Measurements from ENCODE around the gene DEUP1. TPM values are rescaled to one million over a fixed set of nuclear protein-coding genes. Genes with fewer than 3 reads are reported as not detected.

Gene DEUP1
- polyA plus RNA-seq, 3 donors = not detected

DNA sequence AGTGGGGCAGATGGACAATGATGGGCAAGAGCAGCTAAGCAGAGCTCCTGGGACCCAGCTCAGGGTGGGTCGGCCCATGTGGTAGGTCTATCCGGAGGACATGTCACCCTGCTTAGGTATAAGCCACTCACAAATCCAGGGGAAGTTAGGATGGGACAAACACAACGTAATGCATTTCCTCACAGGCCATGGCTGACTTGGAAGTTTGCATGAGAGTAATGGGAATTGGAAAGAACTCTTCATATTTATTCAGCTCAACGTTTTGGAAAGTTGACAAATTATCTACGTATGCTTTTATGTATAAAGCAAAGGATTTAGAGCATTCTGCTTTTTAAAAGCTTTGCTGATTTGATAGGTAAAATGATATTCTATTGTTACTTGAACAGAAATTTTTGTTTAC lies 137.7 kb downstream of the DEUP1 start:
- Histone ChIP-seq H3K27ac (ENCODE audit: low read depth in 1 of 2, low read length in 2 of 2) (no peak overlapping the region), H3K4me2 (replicated peaks; ENCODE audit: extremely low read depth, low read length, poor library complexity, severe bottlenecking) (no peak overlapping the region), H4K20me1 (ENCODE audit: insufficient read depth, low read length) (no peaks in the 10 kb centered on the region), H3K36me3 (replicated peaks in 1 of 2; ENCODE audit: control insufficient read depth in 1 of 2, insufficient read depth in 2 of 2, low read length in 2 of 2) (no peaks in the 10 kb centered on the region), H3K4me3 (replicated peaks in 1 of 3; ENCODE audit: low read depth in 2 of 3, low read length in 3 of 3) (no peak overlapping the region), H3K9me3 (replicated peaks in 1 of 2; ENCODE audit: control insufficient read depth in 1 of 2, insufficient read depth in 1 of 2, low read length in 2 of 2) (no peaks in the 10 kb centered on the region), H2AFZ (ENCODE audit: insufficient read depth, low read depth, low read length, poor library complexity, severe bottlenecking) (no peak overlapping the region), H3K27me3 (ENCODE audit: control insufficient read depth in 2 of 2, insufficient read depth in 2 of 2, low read length in 2 of 2) (no peaks in the 10 kb centered on the region), H3K79me2 (ENCODE audit: insufficient read depth, low read length) (no peaks in the 10 kb centered on the region), H3K9ac (ENCODE audit: insufficient read depth, low read length, poor library complexity, severe bottlenecking) (no peak overlapping the region), H3K4me1 (ENCODE audit: control insufficient read depth in 1 of 2, insufficient read depth in 2 of 2, low read length in 2 of 2) (no peaks in the 10 kb centered on the region)
- DNase-seq = no peak
- no peaks in the 10 kb centered on the region for H3K4me1 Mint-ChIP-seq
- no peak overlapping the region for H3K4me3 Mint-ChIP-seq
- H3K9me3 Mint-ChIP-seq = peaks cover 0 to 4% (median 2%) of the 10 kb centered on the region in 7 donors
- H3K36me3 Mint-ChIP-seq = no peaks in the 10 kb centered on the region
- intact Hi-C loops (cut with micrococcal nuclease) = no loop called here
- no CpG with 5 or more reads among the region's 5 CpGs for WGBS (ENCODE audit: insufficient coverage)
- TF ChIP-seq, protein P1, sequence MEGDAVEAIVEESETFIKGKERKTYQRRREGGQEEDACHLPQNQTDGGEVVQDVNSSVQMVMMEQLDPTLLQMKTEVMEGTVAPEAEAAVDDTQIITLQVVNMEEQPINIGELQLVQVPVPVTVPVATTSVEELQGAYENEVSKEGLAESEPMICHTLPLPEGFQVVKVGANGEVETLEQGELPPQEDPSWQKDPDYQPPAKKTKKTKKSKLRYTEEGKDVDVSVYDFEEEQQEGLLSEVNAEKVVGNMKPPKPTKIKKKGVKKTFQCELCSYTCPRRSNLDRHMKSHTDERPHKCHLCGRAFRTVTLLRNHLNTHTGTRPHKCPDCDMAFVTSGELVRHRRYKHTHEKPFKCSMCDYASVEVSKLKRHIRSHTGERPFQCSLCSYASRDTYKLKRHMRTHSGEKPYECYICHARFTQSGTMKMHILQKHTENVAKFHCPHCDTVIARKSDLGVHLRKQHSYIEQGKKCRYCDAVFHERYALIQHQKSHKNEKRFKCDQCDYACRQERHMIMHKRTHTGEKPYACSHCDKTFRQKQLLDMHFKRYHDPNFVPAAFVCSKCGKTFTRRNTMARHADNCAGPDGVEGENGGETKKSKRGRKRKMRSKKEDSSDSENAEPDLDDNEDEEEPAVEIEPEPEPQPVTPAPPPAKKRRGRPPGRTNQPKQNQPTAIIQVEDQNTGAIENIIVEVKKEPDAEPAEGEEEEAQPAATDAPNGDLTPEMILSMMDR (IDR thresholded peaks at IDR 0.05) = no peak
- H3K27me3 Mint-ChIP-seq (ENCODE audit: low read depth in 3 of 3) = peaks cover 0 to 3% (median 1%) of the 10 kb centered on the region in 3 donors
- peak overlapping the region in 1 of 7 donors; percentile 53 for H3K27ac Mint-ChIP-seq

GRCh38 chr11:93474123-93474522 lies 143.6 kb downstream of the DEUP1 start:
- H3K4me3 Mint-ChIP-seq = no peak overlapping the region
- no peaks in the 10 kb centered on the region for H3K4me1 ChIP-seq (ENCODE audit: control insufficient read depth in 1 of 2, insufficient read depth in 2 of 2, low read length in 2 of 2)
- H3K9ac ChIP-seq (ENCODE audit: insufficient read depth, low read length, poor library complexity, severe bottlenecking) = no peak overlapping the region
- no peaks in the 10 kb centered on the region for H3K9me3 ChIP-seq (replicated peaks in 1 of 2; ENCODE audit: control insufficient read depth in 1 of 2, insufficient read depth in 1 of 2, low read length in 2 of 2)
- WGBS (ENCODE audit: insufficient coverage) = no CpG with 5 or more reads among the region's 1 CpG
- no peak overlapping the region for H3K4me3 ChIP-seq (replicated peaks in 1 of 3; ENCODE audit: low read depth in 2 of 3, low read length in 3 of 3)
- H3K79me2 ChIP-seq (ENCODE audit: insufficient read depth, low read length) = no peaks in the 10 kb centered on the region
- no peak overlapping the region for H2AFZ ChIP-seq (ENCODE audit: insufficient read depth, low read depth, low read length, poor library complexity, severe bottlenecking)
- H3K4me1 Mint-ChIP-seq = no peaks in the 10 kb centered on the region
- TF ChIP-seq, protein P1 (IDR thresholded peaks at IDR 0.05) = no peak
- no peaks in the 10 kb centered on the region for H3K27me3 ChIP-seq (ENCODE audit: control insufficient read depth in 2 of 2, insufficient read depth in 2 of 2, low read length in 2 of 2)
- H3K4me2 ChIP-seq (replicated peaks; ENCODE audit: extremely low read depth, low read length, poor library complexity, severe bottlenecking) = no peak overlapping the region
- no peak overlapping the region for H3K27ac Mint-ChIP-seq
- peaks cover 24 to 32% of the 10 kb centered on the region in 2 donors for H3K36me3 ChIP-seq (replicated peaks in 1 of 2; ENCODE audit: control insufficient read depth in 1 of 2, insufficient read depth in 2 of 2, low read length in 2 of 2)
- peaks cover 0 to 2% (median 0%) of the 10 kb centered on the region in 7 donors for H3K9me3 Mint-ChIP-seq
- H4K20me1 ChIP-seq (ENCODE audit: insufficient read depth, low read length) = peaks cover 7% of the 10 kb centered on the region
- no peak for DNase-seq
- no peak overlapping the region for H3K27ac ChIP-seq (ENCODE audit: low read depth in 1 of 2, low read length in 2 of 2)
- H3K36me3 Mint-ChIP-seq = peaks cover 29 to 30% of the 10 kb centered on the region in 2 donors
- intact Hi-C loops (cut with micrococcal nuclease) = no loop called here
- peaks cover 0 to 1% (median 0%) of the 10 kb centered on the region in 3 donors for H3K27me3 Mint-ChIP-seq (ENCODE audit: low read depth in 3 of 3)
